Astrocyte of the spinal cord (primary cell): ENCODE measurements around the gene ISM2.

Experiments
- DNase-seq: peaks from one replicate; pipeline ENCODE4 v3.0.0; 2011; ENCODE audit warnings: low read depth, low spot score
- H3K4me3 ChIP-seq: 2 replicates; pipeline ENCODE4 v1.5.1; 2011; ENCODE audit warnings: low read depth, mild to moderate bottlenecking, low read length, moderate library complexity
- CTCF ChIP-seq: IDR thresholded peaks from 2 replicates; pipeline ENCODE4 v1.5.1; 2012; ENCODE audit warnings: low read depth, mild to moderate bottlenecking, low read length, inconsistent platforms
- in situ Hi-C: cut with HindIII; loops from 2 replicates; pipeline ENCODE4 v1.10.0; 2017; ENCODE audit warnings: low sequenced_read_pairs

The ISM2 gene

GRCh38 chr14:77467801-77468200, 30.8 kb downstream of the ISM2 start:
- no peak for TF ChIP-seq CTCF
- in situ Hi-C loops, result no loop called here
- no peak overlapping the region for H3K4me3 ChIP-seq
- no peak for DNase-seq

- TF ChIP-seq CTCF, result peak; percentile 81
- peak; percentile 81 for DNase-seq
- H3K4me3 ChIP-seq, result peak overlapping the region; percentile 99
- in situ Hi-C loops, result no loop called here
Measured at GRCh38 chr14:77459072-77459723, 39.4 kb downstream of the ISM2 start.

GRCh38 chr14:77458249-77458950, 40.2 kb downstream of the ISM2 start:
- peak; percentile 9 for DNase-seq
- in situ Hi-C loops, result no loop called here
- H3K4me3 ChIP-seq, result peak overlapping the region; percentile 99
- no peak for TF ChIP-seq CTCF

GRCh38 chr14:77457522-77458248, 40.9 kb downstream of the ISM2 start, which contains the start of the genes AHSA1 and VIPAS39:
TSS of gene AHSA1 (plus strand) at chr14:77458093. CDS start at chr14:77458190, 97 bp downstream.
TSS of gene VIPAS39 (minus strand) at chr14:77457601. CDS start at chr14:77454102, 3,499 bp downstream.
- peak within 1 kb of the TSS; percentile 99 for H3K4me3 ChIP-seq
- TF ChIP-seq CTCF, result no peak
- in situ Hi-C loops, result no loop called here
- peak; percentile 99 for DNase-seq

GRCh38 chr14:77457115-77457521, 41.5 kb downstream of the ISM2 start:
- no peak for TF ChIP-seq CTCF
- no peak for DNase-seq
- peak overlapping the region; percentile 99 for H3K4me3 ChIP-seq
- in situ Hi-C loops, result no loop called here

- DNase-seq, result no peak
- no peak overlapping the region for H3K4me3 ChIP-seq
- no peak for TF ChIP-seq CTCF
- in situ Hi-C loops, result no loop called here
Measured at GRCh38 chr14:77455966-77456640, 42.5 kb downstream of the ISM2 start.
